Islet of Langerhans (tissue), 1 donor: ENCODE data around the gene CDC26.
A peak's percentile ranks its signal among the peaks of the same experiment; 100 is the strongest.
"Not testable (repeated sequence)": the region's sequence is repeated elsewhere in the genome, so short reads cannot be mapped to it uniquely, and the experiment has no call there.

ENCODE experiments used
- FAIRE-seq: peaks from one replicate; lab custom pipeline; 2011; peaks lifted over from hg19 to GRCh38; lab: Jason Lieb, UNC

Gene CDC26

DNA sequence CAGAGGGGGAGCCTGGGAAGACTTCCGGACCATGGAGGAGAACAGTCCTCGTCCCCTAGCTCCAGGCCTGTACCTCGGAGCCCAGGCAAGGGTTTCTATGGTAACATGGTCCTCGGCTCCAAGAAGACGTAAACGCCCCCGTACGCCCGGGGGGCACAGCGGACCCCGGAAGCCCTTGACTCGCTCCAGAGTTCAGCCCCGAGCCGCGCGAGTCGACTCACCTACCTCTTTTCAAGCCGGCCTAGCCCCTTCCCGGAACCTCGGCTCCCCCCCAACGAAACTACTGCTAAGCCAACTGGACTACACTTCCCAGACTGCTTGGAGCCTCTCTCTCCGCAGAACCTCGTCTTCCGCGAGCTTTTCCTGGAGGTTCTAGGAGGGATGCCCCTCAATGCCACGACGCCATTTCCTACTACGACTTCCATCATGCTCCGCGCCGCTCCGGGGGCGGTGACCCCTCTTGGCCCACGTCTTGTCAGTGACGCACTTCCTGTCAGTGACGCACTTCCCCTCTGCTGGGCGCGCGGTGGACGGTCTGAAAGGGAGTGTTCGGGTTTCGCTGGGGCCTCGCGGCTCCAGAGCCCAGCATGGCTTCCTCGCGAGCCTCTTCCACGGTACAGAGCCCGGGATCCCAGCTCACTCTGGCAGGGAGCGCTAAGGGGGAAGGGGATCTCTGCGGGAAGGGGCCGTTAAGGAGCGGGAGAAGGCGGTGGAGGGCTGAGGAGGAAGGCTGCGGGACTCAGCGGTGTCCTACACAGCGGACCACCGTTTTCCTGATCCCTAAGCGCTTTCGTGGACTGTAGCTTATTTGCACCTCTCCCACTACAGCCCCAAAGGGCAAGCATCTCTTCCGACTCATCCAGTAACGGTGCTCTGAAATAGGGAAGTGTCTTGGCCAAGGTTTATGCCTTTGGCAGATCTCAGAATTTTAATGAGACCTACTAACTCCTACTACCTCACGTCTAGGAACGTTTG lies at the start of gene CDC26, which contains the start of gene PRPF4:
Gene CDC26 (minus strand): TSS at position 416 of the 975 bp plus-strand sequence. CDS start 3,065 bp downstream, outside the sequence.
Gene PRPF4 (plus strand): TSS at position 502 of the 975 bp plus-strand sequence. CDS start 86 bp downstream, at position 588.
- FAIRE-seq = no peak

DNA sequence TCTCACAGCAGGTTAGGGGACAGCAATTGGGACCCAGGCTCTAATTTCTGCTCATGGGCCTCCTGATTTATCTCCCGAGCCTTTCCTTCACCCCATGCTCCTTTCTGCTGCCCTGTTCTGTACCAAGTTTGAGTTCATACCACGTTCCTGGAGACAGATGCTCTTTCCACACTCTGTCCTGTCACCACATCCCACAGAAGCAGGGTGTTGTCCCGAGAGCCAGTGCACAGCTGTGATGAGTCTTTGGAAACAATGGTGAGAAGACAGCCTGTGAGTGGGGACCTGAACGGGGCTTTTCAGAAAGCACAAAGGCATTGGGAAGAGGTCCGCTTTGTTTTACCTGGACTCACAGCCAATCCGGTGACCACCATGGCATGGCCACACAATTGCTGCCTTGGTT lies 47.3 kb upstream of the CDC26 start:
- FAIRE-seq = no peak

DNA sequence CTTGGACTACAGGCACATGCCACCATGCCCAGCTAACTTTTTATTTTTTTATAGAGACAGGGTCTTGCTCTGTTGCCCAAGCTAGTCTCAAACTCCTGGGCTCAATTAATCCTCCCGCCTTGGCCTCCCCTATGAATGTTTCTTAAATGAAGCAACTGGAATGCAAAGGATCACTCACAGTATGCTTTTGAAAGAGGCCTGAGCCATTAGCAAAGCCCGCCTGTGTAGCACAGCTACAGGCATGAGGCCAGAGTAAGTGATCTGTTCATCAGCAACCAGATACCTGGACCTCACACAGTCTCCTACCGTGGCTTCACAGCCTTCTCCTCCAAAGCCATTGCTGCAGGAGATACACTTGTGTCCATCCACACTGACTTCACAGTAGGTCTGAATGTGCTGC lies 44.7 kb upstream of the CDC26 start:
- no peak for FAIRE-seq

DNA sequence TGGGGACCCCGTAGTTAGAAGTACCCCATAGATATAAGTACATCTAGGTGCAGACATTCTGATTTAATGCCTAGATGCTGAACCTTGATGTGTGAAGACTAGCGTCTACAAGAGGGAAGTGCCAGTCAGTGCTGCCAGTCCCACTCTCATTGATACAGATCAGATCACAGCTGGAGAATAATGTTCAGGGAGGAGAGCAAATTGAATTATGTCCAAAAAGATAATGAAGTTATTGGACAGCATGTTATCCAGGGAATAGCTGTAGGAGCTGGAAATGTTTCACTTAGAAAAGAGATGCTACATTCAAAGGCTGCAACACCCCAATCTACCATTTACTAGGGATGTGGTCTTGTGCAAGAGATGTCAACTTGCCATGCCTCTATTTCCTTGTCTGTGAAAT lies 43.7 kb upstream of the CDC26 start:
- FAIRE-seq = no peak

DNA sequence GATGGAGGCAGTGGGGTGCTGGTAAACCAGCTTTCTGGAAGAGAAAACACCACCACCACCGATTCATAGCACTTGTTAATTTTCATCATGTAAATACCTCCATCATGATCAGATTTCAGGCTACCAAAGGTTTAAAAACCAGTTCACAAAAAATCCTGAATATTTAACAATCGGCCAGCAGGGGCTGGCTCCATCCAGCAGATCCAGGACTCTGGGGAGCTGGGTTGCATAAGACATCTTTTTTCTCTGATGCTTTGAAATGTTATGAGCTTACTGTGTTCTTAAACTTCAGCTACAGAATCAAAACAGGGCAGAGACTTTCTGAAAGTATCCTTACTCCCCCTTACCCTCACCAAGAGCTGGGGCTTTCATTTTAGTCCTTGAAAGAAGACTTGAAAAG lies 42.4 kb upstream of the CDC26 start:
- no peak for FAIRE-seq

DNA sequence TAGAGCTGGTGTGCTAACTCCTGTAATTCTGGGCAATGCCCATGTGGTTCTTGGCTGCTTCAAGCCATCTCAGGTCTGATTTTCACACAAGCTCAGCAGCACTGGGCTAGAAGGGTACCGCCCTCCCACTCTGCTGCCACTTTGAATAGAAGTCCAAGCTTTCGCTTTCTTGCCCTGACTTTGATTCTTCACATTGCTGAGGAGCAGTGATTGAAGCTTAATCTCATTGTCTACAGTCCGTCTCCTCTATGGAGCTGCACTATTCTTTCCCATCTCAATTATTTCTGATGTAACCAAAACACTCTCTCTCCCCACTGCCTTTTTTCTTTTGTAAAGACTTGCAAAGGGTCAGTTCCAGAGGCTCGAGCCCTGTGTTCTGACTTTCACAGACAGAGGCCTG lies 40.7 kb upstream of the CDC26 start:
- FAIRE-seq = no peak

DNA sequence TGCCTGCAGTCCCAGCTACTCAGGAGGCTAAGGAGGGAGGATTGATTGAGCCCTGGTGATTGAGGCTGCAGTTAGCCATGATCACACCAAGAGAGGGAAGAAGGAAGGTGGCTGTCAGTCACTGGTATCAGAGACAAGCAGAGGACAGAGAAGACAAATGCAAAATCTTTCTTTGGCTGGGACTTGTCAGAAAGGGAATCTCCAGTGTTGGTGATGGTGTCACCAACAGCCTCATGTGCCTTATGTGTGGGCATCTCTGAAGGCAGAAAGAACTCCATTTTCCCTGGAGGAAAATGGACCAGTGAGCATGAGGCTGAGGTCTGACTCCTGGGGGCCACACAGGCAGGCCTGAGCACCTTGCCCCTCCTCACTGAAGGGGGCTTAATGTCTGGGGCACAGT lies 39.9 kb upstream of the CDC26 start:
- no peak for FAIRE-seq

DNA sequence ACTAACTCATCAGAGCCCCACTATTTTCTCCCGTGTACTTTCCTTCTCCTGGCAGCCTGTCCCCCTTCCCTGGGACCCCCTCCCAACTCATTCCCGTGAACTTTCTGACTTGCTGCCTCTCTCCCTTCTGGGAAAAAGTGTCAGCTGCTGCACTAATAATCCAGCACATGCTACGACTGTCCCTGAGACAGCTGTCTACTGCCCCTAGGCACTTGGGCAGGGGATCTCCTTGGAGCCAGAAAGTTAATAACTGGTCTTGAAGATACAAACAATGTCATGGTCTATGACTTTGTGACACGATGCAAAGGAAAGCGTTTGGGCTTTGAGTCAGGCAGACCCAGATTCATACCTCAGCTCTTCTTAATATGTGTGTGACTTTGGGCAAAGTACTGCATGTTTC lies 37.9 kb upstream of the CDC26 start:
- FAIRE-seq = no peak

DNA sequence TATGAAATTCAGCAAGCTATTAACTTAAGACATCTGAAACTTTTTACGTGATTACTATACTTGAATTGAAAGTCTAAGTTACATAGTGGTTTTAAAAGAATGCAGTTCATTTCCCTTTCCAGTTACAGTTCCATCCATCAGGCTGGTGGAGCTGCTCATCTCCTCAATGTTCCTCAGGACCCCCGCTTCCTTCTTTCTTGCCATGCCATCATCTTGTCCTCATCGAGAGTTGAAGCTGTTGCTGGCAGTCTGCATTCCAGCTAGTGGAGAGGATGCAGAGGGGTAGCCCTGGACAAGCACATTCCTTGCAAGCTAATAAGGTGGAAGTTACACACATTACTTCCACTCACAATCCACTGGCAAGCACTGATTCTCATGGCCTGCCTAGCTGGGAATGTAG lies 36.6 kb upstream of the CDC26 start:
- FAIRE-seq = no peak

DNA sequence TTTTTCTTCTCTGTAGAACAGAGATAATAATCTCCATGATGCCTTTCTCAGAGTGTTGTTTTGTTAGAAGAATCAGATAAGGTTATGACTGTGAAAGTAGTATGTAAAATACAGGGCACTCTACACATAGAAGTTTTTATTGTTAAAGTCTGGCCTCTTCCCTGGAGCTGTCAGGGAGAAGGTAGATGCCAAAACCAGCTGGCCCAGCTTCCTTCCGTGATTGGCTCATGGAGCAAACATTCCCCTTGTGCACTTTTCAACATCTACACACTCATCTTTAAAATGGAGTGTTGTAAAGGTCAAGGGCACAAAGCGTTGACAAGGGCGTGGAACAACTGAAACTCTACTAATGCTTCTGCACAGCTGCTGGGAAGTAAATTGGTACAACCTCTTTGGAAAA lies 35.2 kb upstream of the CDC26 start:
- no peak for FAIRE-seq

DNA sequence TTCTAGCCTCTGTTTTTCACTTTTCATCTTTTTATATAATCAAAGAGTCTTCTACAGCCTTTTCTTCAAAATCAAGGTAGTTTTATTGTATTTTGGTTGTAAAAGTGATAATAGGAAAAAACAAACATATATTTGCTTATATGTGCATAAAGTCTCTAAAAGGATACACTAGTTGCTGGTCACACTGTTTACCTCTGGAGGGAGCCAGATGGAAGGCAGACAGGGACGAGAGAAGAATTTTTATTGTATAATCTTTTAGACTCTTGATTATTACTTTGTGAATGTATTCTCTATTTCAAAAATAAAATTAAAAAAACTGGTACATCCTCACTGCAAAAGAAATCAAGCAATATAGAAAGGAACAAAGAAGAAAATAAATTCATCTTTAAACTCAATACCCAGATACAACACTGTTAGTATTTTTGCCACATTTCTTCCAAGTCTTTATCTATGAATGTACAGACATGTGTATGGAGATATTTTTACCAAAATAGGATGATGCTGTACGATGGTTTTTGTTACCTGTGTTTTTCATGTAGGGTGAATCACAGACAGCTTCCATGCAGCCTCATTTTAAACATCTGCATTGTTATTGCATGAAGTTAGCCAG lies 33.9 kb upstream of the CDC26 start:
- FAIRE-seq = peak; percentile 83

DNA sequence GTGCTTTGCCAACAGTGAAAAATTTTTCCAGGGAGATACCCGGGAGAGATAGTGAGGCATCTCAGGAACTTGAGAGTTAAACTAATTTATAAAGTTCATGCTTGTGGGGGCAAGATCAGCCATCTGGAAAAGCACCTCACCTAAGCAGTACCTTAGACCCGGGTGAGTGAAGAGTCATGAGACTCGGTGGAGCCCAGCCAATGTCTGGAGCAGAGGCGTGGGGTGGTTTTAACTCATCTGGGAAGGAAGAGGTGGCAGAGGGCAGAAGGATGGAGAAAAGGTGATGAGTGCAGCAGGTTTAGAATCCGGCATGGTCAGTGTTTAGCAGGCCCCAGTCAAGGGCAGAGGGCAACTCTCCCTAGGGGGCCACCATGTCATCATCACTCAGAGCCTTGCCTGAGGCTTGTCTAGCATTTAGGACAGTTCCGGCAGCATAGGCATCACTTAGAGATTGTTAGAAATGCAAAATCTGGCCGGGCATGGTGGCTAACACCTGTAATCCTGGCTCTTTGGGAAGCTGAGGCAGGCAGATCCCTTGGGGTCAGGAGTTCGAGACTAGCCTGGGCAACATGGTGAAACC lies 32.1 kb upstream of the CDC26 start:
- FAIRE-seq = no peak

DNA sequence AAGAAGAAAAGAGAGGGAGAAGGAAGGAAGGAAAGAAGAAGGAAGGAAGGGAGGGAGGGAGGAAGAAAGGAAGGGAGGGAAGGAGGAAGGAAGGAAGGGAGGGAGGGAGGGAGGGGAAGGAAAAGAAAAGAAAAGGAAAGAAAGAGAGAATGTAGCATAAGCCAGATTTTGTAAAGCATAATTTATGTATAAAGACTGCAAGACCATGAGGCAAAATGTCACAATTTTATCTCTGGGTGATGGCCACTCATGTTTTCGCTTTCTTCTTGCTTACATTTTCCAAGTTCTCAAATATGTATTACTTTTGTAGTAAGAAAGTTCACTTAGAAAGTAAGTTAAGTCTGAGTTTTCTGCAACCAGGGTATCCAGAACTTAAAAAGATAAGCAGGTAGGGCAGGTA lies 31.2 kb upstream of the CDC26 start:
- FAIRE-seq = no peak

DNA sequence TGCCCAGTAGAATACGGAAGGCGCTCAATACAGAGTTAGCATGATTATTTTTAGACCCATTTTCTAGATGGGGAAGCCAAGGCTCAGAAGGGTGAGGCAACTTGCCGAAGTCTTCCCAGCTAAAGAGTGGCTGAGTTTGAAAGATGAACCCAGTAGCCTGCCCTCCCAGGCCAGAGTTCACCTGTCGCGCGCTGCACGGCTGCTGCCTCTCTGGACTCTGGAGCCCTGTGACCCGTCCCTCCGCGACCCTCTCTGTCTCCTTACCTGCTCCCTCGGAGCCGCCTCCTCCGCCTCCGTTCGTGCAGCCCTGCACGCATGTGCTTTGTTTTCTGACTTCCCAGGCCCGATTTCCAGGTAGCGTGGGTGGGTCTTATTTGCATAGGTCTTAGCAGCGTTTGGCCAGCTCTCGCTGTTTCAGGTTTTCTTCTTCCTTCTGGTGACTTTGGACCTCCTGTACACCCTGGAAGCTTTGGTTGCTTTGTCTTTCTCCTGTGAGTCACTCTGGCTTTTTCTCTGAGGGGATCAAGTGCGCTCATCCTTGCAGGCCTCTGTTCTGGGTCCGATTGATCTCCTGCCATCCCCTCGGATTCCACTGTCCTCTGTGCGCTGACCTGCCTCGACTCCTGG lies 27.5 kb upstream of the CDC26 start, which contains the start of gene RNF183:
Gene RNF183 (minus strand): TSS at position 585 of the 627 bp plus-strand sequence. CDS start 5,192 bp downstream, outside the sequence.
- FAIRE-seq = no peak

DNA sequence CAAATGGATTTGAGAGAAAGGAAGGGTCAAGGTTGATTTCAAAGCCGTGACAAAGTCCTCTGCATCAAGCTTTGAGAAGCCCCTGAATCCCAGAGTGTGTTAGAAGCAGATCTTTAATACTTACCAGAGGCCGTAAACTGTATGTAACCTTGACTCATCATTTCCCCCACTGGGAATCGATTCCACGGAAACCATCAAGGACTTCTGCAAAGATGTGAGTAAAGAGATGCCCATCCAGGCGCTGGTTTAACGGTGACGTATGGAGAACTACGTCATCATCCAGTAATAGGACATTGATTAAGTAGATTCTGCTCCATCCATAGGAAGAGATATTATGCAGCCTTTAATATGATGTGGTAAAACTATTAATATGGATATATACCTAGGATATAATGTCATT lies 26.2 kb upstream of the CDC26 start:
- no peak for FAIRE-seq

DNA sequence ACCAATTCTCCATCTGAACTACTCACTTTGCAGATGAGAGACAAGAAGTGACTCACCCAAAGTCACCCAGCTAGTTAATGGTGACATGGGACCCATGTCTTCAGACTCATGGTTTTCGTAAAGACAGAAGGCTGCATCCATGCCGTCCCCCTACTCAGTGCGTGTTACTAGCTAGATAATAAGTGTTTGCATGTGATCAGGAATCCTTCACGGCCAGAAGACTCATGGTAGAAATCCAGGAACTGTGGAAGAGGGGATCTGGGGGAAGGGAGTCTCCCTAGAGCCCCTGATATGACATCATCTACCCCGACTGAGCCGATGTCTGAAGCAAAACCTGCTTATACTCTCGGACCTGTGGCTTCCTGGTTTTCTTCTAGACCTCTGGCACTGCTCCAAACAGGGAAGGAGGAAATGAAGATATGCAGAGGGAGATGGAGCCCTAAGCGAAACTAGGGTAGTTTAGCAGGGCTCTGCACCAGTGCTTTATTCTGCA lies 24.5 kb upstream of the CDC26 start:
- FAIRE-seq = no peak

DNA sequence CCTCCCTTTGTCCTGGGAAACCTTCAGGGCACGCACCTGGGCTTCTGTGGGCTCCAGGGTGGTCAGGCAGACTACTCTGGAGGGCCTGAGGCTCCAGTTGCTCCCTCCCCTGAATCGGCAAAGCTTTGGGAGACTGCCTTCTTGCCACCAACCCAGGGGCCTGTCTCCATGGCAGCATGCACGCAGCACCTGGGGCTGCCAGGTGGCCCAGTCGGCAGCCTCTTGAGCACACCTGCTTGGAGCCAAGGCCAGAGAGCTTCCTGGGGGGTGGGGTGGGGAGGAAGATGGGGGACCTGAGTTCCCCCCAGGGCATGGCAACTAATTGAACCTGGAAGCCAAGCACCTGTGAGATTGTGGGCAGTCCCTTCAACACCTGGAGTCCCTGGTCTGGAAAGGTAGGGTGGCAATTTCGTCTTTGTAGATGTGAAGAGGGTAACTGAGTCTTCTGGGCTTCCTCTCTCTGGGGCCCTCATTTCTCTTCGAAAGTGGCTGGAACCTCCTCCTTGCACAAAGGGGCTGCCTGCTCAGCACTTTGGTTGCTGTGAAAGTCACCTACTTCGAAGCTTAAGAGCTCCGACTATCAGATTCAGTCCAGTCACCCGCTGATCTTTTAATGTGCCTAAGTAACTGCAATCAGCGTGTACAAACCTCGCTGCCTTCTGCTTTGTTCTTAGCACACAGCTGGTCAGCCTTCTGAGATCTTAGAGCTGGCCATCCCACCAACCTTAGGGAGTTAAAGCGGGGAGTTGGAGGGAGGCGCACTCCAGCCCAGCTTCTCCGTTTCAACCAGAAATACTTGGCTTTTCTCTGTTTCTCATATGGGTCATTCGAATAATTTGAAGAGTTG lies 23.8 kb upstream of the CDC26 start:
- no peak for FAIRE-seq

DNA sequence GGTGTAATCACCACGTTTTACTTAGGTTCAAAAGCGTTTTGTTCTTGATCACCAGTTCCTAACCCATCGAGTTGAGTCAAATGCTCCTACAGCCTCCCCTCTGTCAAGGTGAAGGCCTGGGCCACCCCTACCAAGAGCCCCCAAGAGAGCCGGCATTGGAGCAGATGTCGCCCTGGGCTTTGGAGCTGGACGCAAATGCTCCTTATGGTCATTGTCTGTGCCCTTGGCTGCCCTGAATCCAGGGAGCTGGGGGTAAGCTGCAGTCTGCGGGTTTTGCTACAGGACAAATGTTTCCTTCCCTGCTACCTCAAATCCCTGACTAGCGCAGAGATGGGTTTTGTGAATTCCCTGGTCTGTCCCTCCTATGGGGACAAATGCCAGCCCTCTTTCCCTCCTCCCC lies 22.9 kb upstream of the CDC26 start:
- FAIRE-seq = no peak

DNA sequence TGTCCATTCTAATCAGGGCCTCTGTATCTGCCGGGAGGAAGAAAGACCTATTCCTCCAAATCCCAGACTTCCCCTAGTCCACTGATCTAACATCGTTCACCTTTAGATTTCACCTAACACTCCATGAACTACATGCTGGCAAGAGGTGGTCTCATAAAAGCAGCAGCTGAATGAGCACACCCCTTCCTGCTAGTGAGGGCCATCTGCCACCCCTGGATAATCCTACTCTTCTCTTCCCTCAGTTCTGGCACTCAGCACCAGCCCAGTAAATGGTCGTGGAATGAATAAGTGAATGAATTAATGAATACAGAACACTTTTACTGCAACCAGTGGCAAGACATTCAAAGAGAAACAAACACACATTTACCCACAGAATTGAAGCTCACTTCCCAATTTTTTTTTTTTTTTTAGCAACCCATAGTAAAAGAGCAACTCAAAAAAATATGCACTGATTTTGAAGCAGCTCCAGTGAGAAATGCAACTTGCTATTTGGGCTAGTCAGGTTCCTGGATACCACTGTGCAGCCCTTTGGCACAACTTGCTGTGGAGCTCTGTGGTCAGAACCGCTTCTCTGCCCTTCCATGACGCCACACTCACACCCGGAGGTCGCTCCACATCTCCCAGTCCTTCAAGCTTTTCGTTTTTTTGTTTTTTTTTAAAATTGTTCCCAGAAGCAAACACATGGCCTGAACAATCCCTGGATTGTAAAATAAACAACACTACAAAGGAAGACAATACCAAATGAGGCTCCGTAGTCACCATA lies 21.6 kb upstream of the CDC26 start:
- FAIRE-seq = no peak

DNA sequence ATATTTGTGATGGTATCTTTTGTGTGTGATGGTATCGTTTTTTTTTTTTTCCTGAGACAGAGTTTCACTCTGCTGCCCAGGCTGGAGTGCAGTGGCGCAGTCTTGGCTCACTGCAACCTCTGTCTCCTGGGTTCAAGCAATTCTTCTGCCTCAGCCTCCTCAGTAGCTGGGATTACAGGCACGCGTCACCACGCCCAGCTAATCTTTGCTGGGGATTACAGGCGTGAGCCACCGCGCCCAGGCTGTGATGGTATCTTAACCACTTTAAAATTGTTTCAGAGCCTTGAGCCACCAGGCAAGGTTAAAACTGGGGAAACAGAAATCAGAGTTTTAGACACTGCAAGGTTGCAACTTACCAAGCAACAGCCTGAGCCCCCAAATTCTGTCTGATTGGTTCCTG lies 20.9 kb upstream of the CDC26 start:
- not testable (repeated sequence) for FAIRE-seq
